Fibroblast of the aortic adventitia (primary cell): ENCODE measurements around the gene KRT83. TPM values are rescaled to one million over a fixed set of nuclear protein-coding genes. Genes with fewer than 3 reads are reported as not detected.

ENCODE experiments used
- DNase-seq: peaks from one replicate; pipeline ENCODE4 v3.0.0-alpha.2; 2010; ENCODE audit warnings: low read depth
- H3K4me3 ChIP-seq: 2 replicates; pipeline ENCODE4 v1.5.1; 2011; ENCODE audit warnings: low read depth, mild to moderate bottlenecking, control low read depth, low read length, moderate library complexity
- CTCF ChIP-seq: IDR thresholded peaks from 2 replicates; pipeline ENCODE4 v1.5.1; 2011; ENCODE audit warnings: mild to moderate bottlenecking, low read length, control low read depth, inconsistent platforms; ENCODE audit not compliant: insufficient read depth
- total RNA-seq: library from RNA; depleted of rRNA; stranded (reverse); fragments of >200 nt; gene quantifications from 2 replicates; pipeline ENCODE4 v1.2.3, GENCODE V29; 2012; ENCODE audit warnings: low replicate concordance

Gene KRT83
- total RNA-seq, 1 donor: not detected

GRCh38 chr12:52334185-52334584 is 13.0 kb upstream of the KRT83 start:
- DNase-seq: no peak

GRCh38 chr12:52333321-52333720 is 12.1 kb upstream of the KRT83 start:
- H3K4me3 ChIP-seq: no peak overlapping the region
- TF ChIP-seq CTCF: no peak
- no peak for DNase-seq

More at GRCh38 chr12:52334185-52334584, 13.0 kb upstream of the KRT83 start:
- TF ChIP-seq CTCF: no peak
- no peak overlapping the region for H3K4me3 ChIP-seq

DNA sequence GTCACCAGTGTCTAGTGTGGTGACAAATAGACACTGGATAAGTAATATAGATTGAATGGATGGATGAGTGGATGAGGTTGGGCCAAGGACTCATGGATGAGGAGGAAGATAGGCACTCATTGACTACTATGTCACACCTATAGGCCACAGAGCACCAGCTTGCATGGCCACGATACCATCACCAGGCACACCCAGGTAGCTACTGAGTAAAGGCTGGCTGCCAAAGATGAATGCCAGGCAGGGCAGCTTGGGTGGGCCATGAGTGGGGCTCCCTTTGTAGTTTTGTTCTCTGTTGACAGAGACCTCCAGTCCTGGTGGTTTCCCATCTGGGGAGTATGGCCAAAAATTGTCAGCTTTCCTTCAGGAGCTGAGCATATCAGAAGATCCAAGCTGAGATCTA is 11.2 kb upstream of the KRT83 start:
- DNase-seq: no peak
- no peak for TF ChIP-seq CTCF
- no peak overlapping the region for H3K4me3 ChIP-seq

DNA sequence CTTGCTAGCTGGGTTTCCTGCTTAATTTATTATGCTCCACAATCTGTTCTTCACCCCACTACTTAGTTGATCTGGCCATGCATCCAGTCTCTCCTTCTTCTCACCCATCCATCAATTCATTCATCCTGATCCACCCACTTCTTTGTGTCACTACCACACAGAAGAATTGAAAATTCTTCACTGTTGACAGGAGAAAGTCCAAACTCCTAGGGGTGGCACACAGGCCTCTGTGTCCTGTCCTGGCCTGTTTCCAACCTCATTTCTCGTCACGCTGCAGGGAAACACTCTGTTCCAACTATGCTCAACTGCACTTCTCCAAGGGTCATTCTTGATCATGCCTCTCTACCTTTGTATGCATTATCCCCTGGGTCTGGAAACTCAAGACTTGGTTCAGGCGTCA is 10.6 kb upstream of the KRT83 start:
- TF ChIP-seq CTCF: no peak
- DNase-seq: no peak
- H3K4me3 ChIP-seq: no peak overlapping the region

DNA sequence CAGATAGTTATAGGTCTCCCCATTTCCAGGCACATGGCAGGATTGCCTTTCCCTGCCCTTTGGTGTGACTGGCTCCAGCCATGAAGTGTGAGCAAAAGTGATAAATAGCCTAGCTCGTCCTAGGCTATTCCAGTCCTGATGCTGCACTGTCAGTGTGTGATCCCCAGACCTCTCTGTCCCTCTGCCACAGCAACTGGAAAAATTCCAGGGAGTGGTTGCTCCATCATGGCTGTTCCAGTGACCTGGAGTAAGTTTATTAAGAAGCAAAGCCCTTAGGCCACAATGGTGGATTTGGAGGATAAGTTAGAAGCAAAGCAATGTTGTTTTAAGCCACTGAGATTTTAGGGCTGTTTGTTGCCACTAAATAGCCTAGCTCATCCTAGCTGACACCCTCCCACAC is 9.8 kb upstream of the KRT83 start:
- no peak overlapping the region for H3K4me3 ChIP-seq
- DNase-seq: no peak
- no peak for TF ChIP-seq CTCF

- no peak for TF ChIP-seq CTCF
- H3K4me3 ChIP-seq: no peak overlapping the region
- DNase-seq: no peak
Measured at GRCh38 chr12:52327830-52328500, 6.8 kb upstream of the KRT83 start.

DNA sequence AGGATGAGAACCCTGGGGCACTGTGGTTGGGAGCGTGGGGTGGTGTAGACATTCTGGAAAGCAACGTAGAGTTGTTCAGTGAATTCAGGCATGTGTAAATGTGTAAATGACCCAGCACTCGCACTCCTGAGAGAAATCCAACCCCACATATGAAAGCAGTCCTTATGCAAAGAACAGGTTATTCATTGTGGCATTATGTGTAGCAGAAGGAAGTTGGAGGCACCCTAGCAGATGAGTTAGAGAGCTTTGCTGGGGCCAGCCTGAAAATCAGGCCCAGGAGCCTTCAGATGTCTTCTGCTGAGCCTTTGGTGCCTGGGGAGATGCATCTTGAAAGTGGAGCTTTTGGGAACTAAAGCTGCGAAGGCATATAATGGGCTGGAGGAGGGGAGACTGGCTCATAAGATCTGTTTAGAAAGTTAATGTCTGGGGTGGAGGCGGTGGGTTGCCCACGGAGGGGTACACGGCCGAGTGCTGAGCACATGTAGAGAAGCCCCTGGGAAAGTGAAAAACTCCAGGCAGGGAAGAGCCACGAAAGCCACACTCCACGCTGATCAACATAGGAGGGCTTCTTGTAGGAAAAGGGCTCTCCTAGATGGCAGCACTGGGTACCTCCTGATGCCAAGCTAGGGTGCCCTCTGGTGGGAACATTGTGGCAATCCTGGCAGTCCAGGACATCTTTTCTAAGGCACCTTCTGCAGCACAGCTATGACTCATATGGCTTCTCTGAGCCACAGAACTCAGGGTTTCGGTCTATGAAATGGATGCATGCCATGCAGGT is 6.0 kb upstream of the KRT83 start:
- no peak overlapping the region for H3K4me3 ChIP-seq
- peak; percentile 87 for TF ChIP-seq CTCF
- DNase-seq: peak; percentile 93
